Cerebellar nuclear complex (tissue), 1 donor: Measurements from ENCODE around the gene LAMP2.
A peak's percentile ranks its signal among the peaks of the same experiment; 100 is the strongest.
"Not testable (repeated sequence)": the region's sequence is repeated elsewhere in the genome, so short reads cannot be mapped to it uniquely, and the experiment has no call there.

Experiments used
- DNase-seq, 2 experiments: peaks; one replicate each; lab custom pipeline; 2025; lab: John Stamatoyannopoulos, UW

Gene LAMP2

DNA sequence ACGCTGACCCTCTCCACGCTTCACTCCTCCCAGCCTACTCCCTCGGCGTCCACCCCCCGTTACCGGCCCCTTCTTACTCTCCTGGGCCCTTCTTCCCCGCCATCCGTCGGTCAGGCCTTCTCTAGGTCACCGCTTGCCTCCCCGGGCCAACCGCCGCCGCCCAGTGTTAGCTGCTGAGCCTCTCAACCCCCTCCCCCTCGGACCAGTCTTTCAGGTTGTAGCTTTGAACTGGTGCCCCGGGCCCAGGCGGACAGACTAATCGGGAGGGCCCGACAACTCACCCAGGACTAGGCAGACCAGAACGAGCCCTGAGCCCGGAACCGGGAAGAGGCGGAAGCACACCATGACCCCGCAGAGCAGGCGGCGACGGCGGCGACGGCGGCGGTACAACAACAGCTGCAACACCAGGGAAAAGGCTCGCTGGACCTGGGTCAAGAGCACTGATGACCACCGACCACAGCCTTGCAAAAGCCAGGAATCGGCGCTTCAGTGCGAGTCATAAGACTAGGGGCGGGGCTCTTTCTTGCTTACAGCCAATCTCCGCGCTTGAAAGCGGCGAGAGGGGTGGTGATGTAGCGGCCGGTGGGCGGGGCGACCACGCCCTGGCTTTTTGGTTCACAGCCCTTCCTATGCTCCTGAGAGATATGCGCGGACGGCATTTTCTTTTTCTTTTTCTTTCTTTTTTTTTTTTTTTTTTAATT is at the start of gene LAMP2:
Gene LAMP2, minus strand, starts transcription at position 472 of the 701 bp plus-strand sequence. Its CDS starts 127 bp downstream, at position 345.
- peak; percentile 32 to 66 for DNase-seq

DNA sequence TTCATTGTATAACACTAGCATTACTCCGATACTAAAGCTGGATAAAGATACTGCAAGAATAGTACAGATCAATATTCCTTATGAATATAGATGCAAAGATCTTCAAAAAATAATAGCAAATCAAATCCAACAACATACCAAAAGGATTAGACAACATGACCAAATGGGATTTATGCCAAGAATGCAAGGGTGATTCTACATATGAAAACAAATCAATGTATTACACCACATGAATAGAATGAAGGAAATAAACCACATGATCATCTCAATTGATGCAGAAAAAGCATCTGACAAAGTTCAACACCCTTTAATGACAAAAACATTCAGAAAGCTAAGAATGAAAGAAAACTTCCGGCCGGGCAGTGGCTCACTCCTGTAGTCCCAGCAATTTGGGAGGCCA is 48.8 kb upstream of the LAMP2 start:
- DNase-seq, result no peak

DNA sequence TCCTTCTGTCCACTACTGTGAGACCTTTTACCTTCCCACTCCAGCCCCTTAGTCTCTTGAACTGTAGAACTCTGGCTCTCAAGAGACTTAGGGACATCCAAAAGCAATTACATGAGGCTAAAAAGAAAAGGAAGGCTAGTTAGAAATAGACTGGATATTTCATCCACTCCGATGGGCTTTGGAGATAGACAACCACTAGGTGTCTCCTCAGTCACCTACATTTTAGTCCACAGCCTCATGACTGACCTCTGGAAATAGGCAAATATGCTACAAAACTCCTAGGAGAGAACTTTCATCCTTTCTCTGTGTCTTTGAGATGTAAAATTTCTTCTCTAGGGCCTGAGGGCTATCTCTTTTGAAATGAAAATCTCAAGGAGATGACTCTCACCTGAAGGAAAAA is 45.1 kb upstream of the LAMP2 start:
- no peak for DNase-seq

DNA sequence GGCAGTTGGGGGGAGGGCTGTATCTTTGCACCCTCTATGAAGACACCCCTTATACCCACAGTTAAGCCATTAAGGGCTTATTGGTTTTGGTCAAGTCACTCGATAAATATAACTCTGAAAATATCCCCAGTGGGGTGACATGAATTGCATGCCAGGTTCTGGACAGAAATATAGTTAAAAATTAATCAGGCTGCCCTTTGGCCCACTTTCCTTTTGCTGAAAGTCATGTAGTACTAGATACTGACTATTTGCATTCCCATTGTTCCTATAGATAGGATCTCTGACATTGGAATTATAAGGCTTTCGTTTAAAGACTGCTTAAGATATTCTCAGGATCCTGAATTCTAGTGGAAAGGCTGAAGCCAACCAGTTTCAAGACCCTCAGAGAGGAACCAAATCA is 43.5 kb upstream of the LAMP2 start:
- DNase-seq, result no peak

DNA sequence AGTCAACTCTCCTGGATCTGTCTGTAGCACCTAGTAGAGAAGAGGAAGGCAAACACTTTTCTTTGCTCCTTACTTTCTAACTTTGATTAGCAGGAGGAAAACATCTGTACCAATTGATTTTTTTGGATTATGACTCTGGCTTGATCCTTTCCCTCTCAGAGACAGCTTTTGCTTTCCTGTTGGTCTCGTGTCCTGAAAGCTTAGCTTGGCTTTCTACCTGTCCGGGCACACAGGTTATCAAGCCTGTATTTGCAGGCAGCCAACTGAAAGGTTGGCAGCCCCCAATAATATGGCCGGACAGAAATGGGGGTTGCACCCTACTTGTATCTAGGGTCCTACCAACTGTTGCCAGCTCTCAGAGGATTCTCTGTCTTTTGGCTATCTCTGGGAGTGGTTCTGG is 43.1 kb upstream of the LAMP2 start:
- no peak for DNase-seq

DNA sequence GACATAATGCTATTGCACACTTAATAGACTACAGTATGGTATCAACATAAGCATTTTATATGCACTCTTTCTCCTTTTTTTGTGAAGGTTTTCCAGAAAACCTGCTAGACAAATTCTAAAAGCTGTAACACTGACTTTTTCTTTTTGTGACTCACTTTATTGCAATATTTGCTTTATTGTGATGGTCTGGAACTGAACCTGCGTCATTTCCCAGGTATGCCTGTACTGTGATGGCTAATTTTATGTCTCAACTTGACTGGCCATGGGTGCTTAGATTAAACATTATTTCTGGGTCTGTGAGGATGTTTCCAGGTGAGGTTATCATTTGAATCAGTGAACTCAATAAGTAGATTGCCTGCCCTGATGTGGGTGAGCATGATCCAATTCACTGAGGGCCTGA is 35.5 kb upstream of the LAMP2 start:
- no peak for DNase-seq

DNA sequence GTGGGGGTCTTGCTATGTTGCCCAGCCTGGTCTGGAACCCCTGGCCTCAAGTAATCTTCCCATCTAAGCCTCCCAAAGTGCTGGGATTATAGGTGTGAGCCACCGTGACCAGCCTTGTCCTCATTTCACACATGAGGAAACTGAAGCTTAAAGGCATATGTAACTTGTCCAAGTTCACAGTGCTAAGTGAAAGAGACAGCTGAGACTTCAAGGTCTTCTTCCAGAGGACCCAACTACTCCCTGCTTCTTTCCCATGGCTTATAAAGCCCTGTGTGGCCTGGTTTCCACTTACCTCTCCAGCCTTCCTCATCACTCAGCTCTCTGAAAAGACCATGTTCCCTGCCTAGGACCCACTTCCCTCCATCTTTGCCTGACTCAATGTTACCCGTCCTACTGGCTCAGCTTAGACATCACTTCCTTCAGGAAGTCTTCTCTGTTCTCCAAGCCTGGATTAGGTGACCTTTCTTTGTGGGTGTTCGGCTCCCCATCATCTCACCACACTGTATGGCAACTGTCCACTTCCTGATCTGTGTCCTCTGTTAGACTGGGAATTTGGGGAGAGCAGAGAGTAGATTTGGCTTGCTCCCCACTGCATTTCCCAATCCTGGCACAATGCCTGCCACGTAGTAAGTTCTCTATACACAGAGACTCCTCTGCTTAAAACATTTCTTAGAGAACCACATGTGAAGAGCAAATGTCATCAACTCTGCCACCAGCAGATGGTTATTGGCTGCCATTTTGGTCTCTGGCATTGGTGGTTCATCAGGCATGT is 30.4 kb upstream of the LAMP2 start:
- DNase-seq, result no peak

DNA sequence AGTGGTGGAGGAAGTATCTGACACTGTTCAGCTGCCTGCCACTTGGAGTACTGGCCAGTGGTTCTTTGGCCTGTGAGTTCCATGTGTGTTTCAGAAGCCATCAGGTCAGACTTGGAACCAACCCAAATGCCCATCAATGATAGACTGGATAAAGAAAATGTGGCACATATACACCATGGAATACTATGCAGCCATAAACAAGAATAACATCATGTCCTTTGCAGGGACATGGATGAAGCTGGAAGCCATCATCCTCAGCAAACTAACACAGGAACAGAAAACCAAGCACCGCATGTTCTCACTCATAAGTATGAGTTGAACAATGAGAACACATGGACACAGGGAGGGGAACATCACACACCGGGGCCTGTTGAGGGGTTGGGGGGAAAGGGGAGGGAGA is 21.0 kb upstream of the LAMP2 start:
- DNase-seq, result not testable (repeated sequence)

DNA sequence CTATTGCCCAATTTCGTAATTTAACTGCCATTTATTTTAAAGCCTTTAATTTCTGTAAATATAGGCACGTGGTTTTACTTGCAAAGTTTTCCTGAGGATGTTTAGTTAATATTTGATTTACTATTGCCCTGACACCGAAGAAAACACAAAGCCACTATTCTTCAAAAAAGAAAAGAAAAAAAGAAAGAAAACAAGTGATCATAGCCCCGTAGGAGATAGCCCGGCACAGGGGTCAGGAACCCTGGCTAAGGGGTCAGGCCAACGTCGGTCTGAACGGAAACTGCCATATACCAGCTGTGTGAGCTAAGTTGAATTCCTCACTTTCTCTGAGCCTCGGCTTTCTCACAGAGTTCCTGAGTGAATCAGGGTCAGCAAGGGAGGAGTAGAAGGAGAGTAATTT is 17.7 kb upstream of the LAMP2 start:
- DNase-seq, result no peak

DNA sequence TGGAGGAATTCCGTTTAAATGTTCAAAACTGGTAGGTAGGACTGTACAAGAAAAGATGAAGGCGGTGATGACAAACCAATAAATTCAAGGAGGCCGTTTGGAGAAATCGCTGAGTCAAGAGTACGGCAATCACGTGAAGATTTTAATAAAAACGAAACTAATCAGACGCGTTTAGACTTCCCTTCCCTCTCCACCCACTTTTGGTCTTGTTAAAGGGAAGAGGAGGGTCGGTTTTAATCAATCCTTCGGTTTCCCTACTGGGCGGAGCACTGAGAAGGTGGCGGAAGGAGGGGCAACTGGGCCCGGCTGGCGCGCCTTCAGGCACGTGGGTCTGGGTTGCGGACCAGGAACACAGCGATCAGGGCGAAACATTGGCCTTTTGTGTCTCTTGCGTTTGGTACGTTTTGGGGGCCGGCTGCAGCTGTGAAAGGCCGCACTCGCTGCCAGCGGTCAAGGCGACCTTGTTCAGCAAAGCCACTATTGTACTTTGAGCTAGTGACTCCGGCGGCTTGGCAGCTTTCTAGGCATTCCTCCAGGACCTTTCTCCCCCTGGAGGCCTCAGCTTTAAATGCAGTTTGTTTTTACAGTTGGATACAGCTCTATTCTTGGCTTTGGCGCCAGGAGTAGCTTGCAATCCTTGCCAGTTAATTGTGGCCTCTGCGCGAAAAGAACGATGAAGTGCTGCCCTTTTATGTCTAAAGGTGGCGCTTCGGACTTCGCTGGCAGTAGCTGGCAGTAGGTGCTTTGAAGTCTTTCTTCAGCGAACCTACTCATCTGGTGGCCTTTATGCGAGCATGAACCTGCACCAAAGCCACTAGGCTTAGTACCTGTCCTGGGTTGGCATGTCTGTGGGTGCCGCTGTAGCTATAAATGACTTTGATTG is 16.8 kb upstream of the LAMP2 start:
- peak in 1 of 2 experiments; percentile 29 for DNase-seq

DNA sequence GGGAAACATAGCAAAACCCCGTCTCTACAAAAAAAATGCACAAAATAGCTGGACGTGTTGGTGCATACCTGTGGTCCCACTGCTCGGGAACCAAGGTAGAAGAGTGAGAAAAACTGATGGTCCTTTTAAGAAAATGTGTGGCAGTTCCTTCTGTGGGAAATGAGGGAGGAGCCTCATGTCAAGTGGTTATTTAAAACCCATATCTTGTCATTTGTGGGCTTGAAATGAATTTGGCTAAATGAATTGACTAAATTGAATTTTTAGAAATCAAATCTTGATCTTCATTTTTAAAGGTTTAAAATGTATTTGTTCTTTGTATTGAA is 16.2 kb upstream of the LAMP2 start:
- DNase-seq, result no peak

DNA sequence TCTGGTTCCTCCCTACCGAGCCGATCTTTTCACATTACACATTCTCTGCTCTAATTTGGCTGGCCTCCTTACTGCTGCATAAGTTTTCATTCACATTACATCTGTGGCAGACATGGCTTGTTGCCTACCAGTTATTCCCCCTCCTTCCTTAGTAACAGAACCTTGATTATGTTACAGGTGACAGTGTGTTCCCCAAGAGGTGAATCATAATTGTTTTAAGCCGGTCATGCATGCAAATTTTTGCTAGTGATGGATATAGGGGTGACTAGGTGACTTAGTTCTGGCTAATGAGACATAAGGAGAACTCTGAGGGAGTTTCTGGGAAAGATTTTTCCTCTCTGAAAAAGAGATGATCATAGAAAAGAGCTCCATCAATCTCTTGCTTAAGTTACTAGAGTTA is 8.4 kb upstream of the LAMP2 start:
- no peak for DNase-seq

DNA sequence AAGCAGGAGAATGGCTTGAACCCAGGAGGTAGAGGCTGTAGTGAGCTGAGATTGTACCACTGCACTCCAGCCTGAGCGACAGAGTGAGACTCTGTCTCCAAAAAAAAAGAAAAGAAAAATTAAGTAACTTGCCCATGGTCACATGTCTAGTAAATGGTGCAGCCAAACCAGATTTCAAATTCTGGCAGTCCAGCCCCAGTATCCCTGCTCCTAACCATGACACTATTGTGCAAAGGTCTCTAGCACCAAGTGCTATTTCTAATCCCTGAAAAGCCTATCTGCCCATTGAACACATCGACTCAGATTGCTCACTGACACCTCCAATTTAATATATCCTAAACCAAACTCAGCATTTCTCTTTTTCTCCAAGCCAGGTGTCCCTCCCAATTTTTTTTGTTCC is 7.6 kb upstream of the LAMP2 start:
- DNase-seq, result no peak

DNA sequence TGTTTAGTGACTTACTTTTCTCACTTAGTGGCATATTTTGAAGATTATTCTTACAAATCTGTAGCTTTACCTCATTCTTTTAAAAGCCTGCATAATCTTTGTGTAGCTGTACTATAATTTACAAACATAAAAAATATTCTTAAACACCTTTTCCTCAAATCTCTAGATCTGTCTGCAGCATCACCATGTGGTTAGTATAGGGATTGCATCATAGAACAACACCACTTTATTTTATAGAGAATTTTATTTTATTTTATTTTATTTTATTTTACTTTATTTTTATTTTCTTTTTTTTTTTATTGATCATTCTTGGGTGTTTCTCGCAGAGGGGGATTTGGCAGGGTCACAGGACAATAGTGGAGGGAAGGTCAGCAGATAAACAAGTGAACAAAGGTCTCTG is 6.4 kb upstream of the LAMP2 start:
- not testable (repeated sequence) for DNase-seq

DNA sequence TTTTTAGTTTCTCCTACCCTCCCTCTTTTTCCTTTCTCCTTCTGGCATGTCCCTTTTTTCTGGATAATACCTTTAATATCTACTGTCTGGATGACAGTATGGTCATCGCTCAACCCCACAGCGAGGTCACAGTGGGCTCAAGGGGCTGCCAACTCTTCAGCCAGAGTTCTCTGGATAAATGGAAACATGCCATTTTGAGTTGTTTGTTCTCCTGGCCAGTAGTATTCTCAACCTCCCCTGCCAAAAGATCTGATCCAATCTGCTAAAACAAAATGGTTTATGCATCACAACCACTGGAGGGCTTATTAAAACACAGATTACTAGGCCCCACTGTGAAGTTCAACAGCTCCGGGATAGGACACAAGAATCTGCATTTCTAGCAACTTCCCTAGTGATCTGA is 5.0 kb upstream of the LAMP2 start:
- no peak for DNase-seq

DNA sequence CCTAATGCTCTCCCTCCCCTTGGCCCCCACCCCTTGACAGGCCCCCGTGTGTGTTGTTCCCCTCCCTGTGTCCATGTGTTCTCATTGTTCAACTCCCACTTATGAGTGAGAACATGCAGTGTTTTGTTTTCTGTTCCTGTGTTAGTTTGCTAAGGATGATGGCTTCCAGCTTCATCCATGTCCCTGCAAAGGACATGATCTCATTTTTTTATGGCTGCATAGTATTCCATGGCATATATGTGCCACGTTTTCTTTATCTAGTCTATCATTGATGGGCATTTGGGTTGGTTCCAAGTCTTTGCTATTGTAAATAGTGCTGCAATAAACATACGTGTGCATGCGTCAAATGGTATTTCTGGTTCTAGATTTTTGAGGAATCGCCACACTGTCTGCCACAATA is 561 bp upstream of the LAMP2 start:
- not testable (repeated sequence) for DNase-seq

DNA sequence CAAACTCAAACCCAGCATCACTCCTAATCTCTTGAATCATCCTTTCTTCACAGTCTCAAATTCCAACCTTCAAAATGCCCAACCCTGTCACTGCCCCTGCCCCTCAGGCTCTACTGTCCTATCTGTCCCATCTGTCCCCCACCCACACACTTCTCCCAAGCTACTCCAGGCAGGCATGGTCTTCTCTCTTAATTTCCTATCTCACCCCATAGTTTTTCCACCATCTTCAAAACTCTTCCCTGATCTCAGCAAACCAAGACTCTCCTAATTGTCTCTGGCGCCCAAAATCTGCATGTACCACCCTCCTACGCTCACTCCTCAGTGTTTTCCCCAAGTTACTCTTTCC is 644 bp downstream of the LAMP2 start:
- DNase-seq, result no peak

DNA sequence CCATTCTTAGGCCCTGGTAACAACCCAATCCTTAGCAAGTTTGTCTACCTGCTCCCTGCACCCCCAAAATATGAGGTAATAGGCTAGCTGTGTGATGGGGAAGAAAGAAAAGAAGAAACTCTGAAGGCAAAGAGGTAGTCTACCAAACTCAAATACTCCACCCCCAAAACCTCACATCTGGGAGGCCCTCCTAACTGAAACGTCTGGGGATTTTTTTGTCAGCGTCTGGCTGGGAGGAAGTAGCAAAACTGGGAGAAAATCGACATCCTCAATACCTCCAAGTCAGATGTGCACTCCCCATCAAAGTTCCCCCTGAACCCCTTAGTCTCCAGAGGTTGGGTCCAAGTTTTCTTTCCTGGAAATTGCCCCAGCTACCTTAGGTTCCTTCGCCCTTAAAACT is 1.0 kb downstream of the LAMP2 start:
- no peak for DNase-seq

DNA sequence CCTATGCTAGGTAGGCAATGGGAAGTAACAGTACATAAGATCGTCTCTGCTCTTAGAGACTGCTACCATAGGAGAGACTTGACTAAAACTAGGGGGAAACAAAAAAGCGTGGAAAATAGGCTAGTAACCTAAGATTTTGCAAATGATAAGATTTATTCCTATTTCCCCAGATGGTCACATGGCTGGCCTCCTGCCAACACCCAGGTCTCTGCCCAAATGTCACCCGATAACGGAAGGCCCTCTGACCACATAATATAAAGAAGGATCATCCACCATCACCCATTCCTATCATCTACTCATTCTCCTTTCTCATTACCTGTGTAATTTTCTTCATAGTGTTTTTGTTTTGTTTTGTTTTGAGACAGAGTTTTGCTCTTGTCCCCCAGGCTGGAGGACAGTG is 4.7 kb downstream of the LAMP2 start:
- DNase-seq, result no peak

DNA sequence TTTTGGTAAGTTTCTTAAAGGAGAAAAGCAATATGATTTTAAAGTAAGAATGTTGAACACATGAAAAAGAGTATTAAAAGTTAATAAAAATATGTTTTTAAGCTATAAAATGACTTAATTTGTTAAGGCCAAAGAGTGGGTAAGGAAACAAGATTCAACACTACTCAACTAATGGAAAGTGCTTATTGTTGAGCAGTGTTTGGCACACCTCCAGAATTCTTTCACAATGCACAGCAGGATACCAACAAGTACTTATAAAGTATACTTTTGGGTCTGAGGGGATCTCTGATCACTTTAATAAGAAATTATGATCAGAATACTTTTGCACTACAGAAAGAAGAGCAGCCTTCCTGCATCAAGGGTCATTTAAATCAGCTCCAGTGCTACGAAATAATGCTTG is 5.9 kb downstream of the LAMP2 start:
- no peak for DNase-seq

DNA sequence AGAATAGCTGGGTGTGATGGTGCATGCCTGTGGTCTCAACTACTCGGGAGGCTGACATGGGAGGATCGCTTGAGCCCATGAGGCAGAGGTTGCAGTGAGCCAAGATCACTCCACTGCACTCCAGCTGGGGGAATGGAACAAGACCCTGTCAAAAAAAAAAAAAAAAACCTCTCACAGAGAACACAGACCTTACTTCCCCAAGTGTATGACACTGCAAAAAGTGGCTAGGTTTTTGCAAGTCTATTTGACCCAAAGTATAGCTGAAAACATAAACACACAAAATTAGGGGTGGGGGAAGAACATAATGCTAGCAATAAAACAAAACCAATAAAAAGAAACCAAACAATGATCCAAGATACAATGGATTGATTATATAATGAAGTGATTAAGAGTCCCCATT is 6.7 kb downstream of the LAMP2 start:
- DNase-seq, result no peak

DNA sequence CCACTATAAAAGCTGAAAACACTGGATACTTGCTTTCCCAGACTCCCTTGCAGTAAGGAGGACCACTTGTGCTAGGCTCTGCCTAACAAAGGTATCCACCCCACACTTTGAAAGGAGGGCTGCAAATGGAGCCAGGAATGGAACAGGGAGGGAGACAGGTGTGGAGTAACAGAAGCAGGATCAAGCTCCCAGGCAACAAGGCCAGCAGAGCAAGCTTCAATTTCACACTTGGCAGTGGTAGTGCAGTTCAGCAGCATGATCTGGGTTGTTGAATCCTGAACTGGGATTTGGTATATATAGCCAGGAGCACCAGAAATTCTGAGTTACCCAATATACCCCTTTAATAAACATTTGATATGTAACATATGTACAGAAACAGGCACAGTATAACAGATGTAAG is 9.8 kb downstream of the LAMP2 start:
- DNase-seq, result no peak

DNA sequence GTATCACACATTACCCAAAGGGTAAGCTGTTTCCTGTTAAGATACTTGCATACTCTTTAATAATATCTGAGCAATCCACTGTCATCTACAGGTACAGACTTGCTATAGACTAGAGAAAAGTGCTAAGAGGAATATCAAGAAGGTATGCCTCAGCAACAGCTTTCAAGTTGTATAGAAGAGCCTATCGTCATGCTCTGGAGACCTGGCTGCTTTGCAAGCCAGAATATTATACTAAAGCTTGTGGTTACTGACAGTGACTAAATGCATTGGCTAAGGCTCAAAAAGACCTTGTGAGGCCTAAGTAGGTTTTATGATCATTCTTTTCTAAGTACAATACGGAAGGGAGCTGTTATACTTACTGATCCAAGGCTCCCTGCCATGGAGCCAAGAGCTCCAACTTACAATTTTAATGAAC is 11.3 kb downstream of the LAMP2 start:
- no peak for DNase-seq
